GM06990 (cell line): ENCODE results near the gene QTRT2.

Source experiments
- DNase-seq: peaks from one replicate; pipeline ENCODE4 v3.0.0-alpha.2; 2011; ENCODE audit not compliant: insufficient read length; ENCODE audit errors: extremely low read depth
- H3K27me3 ChIP-seq: replicated peaks from 2 replicates; pipeline ENCODE4 v1.6.0; 2011; ENCODE audit warnings: low read length; ENCODE audit not compliant: control insufficient read depth, insufficient read depth
- H3K36me3 ChIP-seq: 2 replicates; pipeline ENCODE4 v1.5.1; 2011; ENCODE audit warnings: low read length; ENCODE audit not compliant: control insufficient read depth, insufficient read depth
- H3K4me3 ChIP-seq: replicated peaks from 2 replicates; pipeline ENCODE4 v1.5.1; 2011; ENCODE audit warnings: low read depth, mild to moderate bottlenecking, control low read depth, low read length
- TF ChIP-seq, protein P1 (sequence below): IDR thresholded peaks from 2 replicates; pipeline ENCODE4 v1.5.1; 2011; ENCODE audit warnings: low read length, control low read depth, mild to moderate bottlenecking, inconsistent platforms; ENCODE audit not compliant: insufficient read depth, poor library complexity, severe bottlenecking

The QTRT2 gene

DNA sequence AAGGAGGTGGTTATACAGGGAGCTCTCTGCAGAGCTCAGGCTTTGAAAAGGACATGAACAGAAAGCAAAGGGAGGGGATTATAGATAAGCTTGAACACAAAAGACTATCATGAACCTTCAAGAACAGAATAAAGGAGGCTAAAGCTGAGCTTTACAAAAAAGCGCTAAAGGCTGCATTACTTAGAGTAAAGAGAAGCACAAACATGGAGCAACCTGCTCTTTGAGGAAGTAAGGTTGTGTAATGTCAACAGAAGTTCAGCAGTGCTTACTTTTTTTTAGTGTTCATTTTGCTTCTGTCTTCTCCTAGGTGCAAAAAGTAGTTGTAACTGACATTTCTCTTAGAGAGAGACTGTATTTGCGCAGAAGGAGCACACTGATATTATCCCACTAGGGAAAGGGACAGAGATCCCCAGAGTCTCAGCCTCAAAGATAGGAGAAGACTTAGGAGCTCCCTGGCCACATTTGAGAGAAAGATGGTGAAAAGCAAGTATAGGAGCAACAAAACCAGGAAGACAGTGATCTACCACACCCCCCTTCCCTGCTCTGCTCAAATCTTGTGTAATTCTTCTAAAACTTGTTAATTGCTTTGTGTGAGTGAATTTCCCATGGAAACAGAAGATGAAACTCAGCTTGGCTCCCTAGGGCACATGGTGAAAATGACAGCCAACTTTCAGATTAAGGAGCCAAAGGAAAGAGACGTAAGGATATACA lies 54.7 kb downstream of the QTRT2 start:
- DNase-seq, result no peak
- H3K4me3 ChIP-seq, result no peak overlapping the region
- no peaks in the 10 kb centered on the region; the same call in 1 of the 2 replicates for H3K27me3 ChIP-seq
- no peaks in the 10 kb centered on the region for H3K36me3 ChIP-seq
- TF ChIP-seq, protein P1, sequence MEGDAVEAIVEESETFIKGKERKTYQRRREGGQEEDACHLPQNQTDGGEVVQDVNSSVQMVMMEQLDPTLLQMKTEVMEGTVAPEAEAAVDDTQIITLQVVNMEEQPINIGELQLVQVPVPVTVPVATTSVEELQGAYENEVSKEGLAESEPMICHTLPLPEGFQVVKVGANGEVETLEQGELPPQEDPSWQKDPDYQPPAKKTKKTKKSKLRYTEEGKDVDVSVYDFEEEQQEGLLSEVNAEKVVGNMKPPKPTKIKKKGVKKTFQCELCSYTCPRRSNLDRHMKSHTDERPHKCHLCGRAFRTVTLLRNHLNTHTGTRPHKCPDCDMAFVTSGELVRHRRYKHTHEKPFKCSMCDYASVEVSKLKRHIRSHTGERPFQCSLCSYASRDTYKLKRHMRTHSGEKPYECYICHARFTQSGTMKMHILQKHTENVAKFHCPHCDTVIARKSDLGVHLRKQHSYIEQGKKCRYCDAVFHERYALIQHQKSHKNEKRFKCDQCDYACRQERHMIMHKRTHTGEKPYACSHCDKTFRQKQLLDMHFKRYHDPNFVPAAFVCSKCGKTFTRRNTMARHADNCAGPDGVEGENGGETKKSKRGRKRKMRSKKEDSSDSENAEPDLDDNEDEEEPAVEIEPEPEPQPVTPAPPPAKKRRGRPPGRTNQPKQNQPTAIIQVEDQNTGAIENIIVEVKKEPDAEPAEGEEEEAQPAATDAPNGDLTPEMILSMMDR, result no peak

DNA sequence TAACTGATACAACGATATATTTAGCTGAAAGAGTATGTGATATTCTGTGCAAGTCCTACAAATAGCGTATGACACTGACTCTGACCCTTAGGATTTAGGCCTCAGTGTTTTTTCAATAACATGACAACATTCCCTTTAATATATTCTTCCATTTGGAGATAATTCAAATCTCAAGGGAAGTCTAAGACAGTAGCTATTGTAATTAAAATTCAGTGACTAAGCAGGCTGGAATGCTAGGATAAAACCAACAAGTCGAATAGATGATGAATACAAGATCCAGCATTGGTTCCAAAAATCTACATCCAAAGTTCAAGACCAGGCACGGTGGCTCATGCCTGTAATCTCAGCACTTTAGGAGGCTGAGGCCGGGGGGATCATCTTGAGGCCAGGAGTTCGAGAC lies 56.2 kb downstream of the QTRT2 start:
- TF ChIP-seq, protein P1, result no peak
- no peaks in the 10 kb centered on the region for H3K36me3 ChIP-seq
- H3K27me3 ChIP-seq, result no peaks in the 10 kb centered on the region; the same call in 1 of the 2 replicates
- no peak for DNase-seq
- H3K4me3 ChIP-seq, result no peak overlapping the region

DNA sequence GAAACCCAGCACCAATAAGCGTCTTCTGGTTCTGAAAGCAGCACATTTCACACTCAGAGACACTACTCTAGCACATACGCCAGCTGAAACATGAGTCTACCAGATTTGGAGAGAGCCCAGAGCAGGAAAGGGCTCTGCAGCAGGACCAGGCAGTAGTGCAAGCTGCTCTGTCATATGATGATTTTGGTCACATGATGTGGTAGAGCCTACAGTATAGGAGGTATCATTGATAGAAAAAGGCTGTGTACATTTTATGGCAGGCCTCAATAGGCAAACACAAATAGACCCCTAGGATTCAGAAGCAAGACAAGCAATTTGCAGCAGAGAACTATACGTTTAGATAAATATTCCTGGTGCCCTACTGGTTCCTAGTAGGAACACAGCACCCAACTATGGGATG lies 58.2 kb downstream of the QTRT2 start:
- Histone ChIP-seq H3K36me3 (no peaks in the 10 kb centered on the region), H3K27me3 (no peaks in the 10 kb centered on the region), H3K4me3 (no peak overlapping the region)
- no peak for DNase-seq
- TF ChIP-seq, protein P1, result no peak

DNA sequence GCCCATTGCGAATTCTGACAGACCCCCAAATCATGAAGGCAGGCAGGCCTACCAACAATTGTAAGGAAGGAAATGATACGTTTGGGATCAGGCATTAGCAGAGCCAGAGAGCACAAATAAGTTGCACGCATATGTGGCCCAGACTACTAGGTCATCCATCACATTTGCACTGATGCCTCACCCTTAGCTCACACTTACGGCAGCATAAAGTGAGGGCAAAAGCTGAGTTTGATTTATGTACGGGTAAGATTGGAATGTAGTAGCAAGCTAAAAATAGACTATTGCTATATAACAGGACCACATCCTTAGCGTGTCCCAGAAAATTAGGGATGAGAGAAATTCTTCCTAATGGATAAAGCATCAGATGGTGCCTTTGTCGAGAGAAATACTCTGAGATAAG lies 58.6 kb downstream of the QTRT2 start:
- TF ChIP-seq, protein P1, result no peak
- no peak for DNase-seq
- Histone ChIP-seq H3K4me3 (no peak overlapping the region), H3K36me3 (no peaks in the 10 kb centered on the region), H3K27me3 (no peaks in the 10 kb centered on the region)

DNA sequence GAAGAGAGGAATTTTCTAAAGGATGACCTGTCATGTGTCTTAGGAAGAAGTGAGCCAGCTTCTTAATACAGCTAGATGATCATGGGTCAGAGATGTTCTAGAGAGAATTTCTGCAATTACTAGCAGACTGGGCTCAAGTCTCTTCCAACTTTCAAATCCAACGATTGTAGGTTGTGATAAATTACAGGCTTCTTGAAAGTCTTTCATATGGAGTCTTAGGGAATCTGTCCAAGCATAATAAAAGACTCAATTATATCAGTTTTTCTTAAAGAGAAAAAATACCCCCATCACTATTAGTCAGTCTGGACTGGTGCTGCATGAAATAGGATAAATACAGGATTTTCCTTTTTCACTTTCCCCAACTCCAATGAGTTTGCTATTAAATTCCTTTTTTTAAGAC lies 63.2 kb downstream of the QTRT2 start:
- TF ChIP-seq, protein P1, result no peak
- Histone ChIP-seq H3K27me3 (no peaks in the 10 kb centered on the region; the same call in 1 of the 2 replicates), H3K36me3 (no peaks in the 10 kb centered on the region), H3K4me3 (no peak overlapping the region)
- DNase-seq, result no peak
